ENCODE data around the gene PHC2.

Gene PHC2

GRCh38 chr1:33388805-33389771 lies 41.8 kb downstream of the PHC2 start:
- DNase-seq (ENCODE audit: low read depth), result no peak

GRCh38 chr1:33387625-33388024 lies 43.3 kb downstream of the PHC2 start:
- no peak for DNase-seq (ENCODE audit: low read depth)

- DNase-seq (ENCODE audit: low read depth), result no peak
Measured at GRCh38 chr1:33385251-33385650, 45.6 kb downstream of the PHC2 start.

- no peak for DNase-seq (ENCODE audit: low read depth)
Measured at GRCh38 chr1:33384040-33384812, 46.7 kb downstream of the PHC2 start.

DNA sequence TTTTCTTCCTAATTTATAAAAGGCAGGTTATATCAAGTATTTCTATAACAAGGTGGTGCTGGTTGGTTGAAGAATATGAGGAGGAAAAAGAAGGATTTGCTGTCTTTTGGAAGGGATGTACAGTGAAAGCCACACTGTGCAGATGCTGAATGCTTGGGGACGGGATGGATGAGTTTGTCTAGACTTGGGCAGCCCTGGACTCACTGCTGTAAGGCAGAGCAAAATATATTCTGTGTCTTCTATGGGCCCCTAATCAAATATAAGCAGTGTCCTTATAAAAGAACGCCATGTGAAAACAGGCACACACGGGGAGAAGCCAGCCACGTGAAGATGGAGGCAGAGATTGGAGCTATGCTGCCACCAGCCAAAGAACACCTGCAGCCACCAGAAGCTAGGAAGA lies 47.4 kb downstream of the PHC2 start:
- DNase-seq (ENCODE audit: low read depth), result no peak

DNA sequence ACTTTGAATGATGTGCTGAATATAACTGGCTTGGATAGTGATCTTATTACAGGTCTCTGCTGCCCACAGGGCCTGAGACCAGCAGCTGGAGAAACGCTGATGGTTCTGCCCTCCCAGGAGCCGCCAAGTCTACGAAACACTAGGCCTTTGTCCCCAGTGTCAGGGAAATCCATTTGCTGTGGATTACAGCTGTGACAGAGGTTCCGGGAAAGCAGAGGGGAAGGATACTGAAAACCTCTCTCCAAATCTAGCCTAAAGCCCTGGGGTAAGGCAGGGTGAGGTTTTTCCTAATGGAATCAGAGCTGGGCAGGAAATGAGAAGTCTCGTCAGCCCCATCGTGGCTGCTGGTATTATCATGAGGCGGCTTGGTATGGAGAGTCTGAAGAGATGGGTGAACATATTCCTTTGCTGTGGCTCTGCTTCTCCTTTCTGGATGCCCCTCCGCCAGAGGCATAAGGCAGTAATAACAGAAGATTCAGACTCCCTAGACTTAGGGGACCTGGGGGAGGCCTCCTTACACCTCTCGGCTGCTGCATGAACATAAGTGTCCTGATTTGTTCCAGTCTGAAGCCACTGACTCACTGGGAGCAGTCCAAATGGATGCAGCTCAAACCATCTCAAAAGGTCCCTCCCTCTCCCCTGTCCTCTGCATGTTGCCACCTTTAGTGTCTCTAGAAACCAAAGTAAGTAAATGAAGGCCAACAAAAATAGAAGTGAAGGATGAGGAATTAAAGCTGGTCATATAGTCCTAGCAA lies 48.1 kb downstream of the PHC2 start:
- DNase-seq (ENCODE audit: low read depth), result no peak

- no peak for DNase-seq (ENCODE audit: low read depth)
Measured at GRCh38 chr1:33381977-33382376, 48.9 kb downstream of the PHC2 start.

DNA sequence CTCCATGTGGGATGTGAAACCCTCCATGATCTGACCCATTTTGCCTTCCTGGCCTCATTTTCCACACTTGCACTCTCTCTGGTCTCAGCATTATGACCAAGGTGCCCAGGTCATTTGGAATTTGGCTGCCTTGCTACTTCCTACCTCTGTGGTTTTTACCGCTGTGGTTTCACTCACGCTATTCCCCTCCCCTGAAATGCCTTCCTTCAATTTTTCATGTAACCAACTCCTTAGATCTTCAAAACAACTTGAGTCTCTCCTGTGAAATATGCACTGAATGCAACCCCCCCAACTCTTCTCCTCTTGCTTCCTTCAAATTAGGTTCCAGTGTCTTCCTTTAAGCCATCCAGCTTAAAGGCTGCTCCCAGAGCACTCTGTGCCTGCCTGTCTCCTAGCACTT lies 50.1 kb downstream of the PHC2 start:
- DNase-seq (ENCODE audit: low read depth), result no peak

- no peak for DNase-seq (ENCODE audit: low read depth)
Measured at GRCh38 chr1:33379631-33380354, 51.1 kb downstream of the PHC2 start.

- no peak for DNase-seq (ENCODE audit: low read depth)
Measured at GRCh38 chr1:33378976-33379375, 51.9 kb downstream of the PHC2 start.

- no peak for DNase-seq (ENCODE audit: low read depth)
Measured at GRCh38 chr1:33378524-33378923, 52.4 kb downstream of the PHC2 start.

GRCh38 chr1:33377756-33378155 lies 53.1 kb downstream of the PHC2 start:
- DNase-seq (ENCODE audit: low read depth), result no peak

- DNase-seq (ENCODE audit: low read depth), result no peak
Measured at GRCh38 chr1:33377013-33377412, 53.9 kb downstream of the PHC2 start.

DNA sequence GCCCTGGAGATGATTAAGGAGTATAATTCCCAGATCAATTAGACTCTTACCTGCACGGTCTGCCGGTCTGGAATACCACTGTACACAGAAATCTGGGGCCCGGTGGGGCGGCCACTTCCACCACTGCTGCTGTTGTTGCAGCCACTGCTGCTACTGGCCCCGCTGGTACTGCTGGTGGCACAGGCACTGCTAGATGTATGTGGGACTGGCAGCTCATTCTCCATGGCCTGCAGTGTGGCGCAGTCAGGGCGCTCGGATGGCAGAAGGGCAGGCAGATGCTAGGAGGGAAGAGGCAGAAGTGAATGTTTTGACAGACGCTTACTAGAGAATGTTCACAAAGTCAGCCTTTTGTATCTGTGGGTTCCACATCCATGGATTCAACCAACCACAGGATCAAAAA lies 55.6 kb downstream of the PHC2 start:
- no peak for DNase-seq (ENCODE audit: low read depth)

DNA sequence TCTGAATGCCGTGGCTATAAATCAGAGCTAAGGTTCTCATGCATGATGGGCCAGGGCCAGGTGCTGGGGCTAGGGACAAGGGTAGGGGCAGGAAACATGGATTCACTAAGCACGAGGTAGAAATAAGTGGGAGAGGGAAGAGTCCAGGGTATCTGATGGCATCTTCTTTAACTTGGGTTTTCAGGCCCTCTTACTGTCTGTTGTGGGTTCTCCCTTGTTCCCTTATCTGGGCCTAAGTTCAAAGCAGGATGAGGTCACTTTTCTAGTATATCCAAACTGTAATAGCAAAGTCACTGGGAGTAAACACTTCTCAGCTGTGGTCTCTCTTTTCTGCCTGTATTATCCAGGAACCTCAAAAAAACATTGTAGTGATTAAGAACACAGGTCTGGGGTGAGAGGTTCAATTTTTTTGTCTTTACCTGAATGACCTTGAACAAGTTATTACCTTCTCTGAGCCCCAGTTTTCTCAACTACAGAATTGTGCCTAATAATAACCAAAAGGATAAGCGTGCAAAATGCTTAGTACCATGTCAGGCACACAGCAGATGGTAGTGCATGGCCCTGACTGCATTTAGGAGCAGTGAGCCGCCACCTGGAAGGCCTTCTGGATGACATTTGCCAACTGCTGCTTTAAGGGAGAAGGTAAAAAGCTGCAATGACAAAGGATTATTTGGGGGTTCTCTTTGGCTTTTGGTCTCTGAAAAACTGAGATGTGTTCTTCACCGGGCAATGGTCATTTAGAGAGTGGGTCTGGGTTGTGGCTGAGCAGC lies 56.4 kb downstream of the PHC2 start:
- DNase-seq (ENCODE audit: low read depth), result no peak

DNA sequence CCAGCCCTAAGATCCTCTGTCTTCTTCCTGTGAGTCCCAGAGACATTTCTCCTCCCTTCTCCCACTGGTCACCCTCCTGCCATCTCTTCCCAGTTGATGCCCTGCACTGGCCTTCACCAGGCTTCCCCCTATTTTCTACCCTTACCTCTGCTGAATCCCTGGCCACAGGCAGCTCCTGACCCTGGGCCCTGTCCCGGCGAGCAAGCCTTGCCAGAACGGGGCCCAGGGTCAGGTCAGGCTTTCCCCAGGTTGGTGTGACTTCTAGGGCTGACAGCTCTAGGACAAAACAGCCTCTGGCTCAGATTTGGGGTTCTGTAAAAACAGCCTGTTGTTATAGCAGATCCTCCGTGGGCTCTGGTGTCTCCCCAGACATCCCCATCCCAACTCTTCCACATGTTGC lies 57.3 kb downstream of the PHC2 start:
- DNase-seq (ENCODE audit: low read depth), result no peak

- DNase-seq (ENCODE audit: low read depth), result no peak
Measured at GRCh38 chr1:33372677-33373076, 58.2 kb downstream of the PHC2 start.

DNA sequence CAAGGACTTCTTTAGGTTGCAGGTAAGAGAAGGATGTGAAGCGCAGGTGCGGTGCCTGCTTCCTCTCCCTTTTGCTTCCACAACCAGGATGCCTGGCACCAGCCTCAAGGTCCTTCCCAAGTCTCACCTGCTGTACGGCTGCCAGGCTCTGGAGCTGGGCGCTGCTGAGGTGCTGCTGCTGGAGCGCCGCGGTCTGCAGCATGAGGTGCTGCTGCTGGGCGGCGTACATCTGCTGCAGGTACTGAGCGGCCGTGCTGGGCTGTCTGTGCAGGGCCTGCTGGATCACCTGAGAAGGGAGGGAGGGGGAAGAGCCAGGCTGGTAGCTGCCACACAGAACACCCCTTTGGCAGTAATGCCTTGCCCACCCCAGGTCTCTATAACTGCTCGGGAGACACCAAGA lies 58.7 kb downstream of the PHC2 start:
- no peak for DNase-seq (ENCODE audit: low read depth)

GRCh38 chr1:33371334-33371733 lies 59.6 kb downstream of the PHC2 start:
- no peak for DNase-seq (ENCODE audit: low read depth)

DNA sequence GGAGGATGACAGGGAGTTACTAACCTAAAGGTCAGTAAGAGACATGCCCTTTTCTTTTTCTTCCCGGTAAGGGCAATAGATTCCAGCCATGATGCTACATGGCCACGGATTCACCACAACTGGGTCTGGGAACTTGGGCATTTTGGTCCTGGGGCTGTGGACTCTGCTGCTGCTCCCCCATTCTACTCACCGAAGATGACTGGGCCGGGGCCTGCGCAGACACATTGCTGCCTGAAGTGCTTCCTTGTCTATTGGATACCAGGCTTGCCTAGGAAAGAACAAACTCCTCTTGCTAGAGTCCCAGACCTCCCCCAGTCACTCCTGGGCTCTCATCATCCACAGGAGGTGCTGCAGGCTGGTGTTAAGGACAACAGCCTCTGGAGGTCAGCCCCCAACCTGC lies 60.1 kb downstream of the PHC2 start:
- DNase-seq (ENCODE audit: low read depth), result no peak

- no peak for DNase-seq (ENCODE audit: low read depth)
Measured at GRCh38 chr1:33370301-33370700, 60.6 kb downstream of the PHC2 start.

Measured in activated T-cell treated with anti-CD3 and anti-CD28 coated beads for 24 hours (primary cell).